Tibial nerve (tissue), 4 donors: Measurements from ENCODE around the gene BTRC.

Experiments used
- EP300 ChIP-seq, 2 donors: sonication (generic); formaldehyde crosslinking; IDR thresholded peaks; one replicate each; pipeline ENCODE4 v1.6.1; 2017; ENCODE audit warnings: antibody characterized with exemption in 2 of 2, mild to moderate bottlenecking in 1 of 2
- TF ChIP-seq, protein P1 (sequence below), 5 experiments: fragments of 200-600 bp in 3 of 5; fragments of 450-650 bp in 2 of 5; sonication (generic) in 3 of 5; IDR thresholded peaks; one replicate each; pipeline ENCODE4 v1.5.1; 2016 to 2019; ENCODE audit warnings: antibody characterized with exemption in 5 of 5, mild to moderate bottlenecking in 3 of 5, moderate library complexity in 2 of 5

DNA sequence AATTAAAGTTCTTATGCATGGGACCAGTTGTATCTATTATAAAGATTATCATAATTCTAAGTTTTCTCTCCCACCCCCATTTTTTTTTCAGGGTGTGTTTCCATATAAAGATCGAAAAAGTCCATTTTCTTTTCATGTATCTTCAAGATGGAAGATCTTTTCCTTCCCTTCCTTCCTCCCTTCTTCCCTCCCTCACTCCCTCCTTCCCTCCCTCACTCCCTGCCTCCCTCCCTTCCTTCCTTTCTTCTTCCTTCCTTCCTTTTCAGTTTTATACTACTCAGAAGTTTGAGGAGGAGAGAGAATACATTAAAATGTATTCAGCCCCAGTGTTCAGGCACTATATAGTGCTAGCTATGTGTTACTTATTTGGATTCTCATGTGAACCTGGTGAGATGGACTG, 136.1 kb downstream of the BTRC start:
- TF ChIP-seq EP300 (IDR thresholded peaks at IDR 0.05), result no peak
- TF ChIP-seq, protein P1, sequence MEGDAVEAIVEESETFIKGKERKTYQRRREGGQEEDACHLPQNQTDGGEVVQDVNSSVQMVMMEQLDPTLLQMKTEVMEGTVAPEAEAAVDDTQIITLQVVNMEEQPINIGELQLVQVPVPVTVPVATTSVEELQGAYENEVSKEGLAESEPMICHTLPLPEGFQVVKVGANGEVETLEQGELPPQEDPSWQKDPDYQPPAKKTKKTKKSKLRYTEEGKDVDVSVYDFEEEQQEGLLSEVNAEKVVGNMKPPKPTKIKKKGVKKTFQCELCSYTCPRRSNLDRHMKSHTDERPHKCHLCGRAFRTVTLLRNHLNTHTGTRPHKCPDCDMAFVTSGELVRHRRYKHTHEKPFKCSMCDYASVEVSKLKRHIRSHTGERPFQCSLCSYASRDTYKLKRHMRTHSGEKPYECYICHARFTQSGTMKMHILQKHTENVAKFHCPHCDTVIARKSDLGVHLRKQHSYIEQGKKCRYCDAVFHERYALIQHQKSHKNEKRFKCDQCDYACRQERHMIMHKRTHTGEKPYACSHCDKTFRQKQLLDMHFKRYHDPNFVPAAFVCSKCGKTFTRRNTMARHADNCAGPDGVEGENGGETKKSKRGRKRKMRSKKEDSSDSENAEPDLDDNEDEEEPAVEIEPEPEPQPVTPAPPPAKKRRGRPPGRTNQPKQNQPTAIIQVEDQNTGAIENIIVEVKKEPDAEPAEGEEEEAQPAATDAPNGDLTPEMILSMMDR (IDR thresholded peaks at IDR 0.05), result no peak
